ENCODE measurements around the gene TTC29.

DNA sequence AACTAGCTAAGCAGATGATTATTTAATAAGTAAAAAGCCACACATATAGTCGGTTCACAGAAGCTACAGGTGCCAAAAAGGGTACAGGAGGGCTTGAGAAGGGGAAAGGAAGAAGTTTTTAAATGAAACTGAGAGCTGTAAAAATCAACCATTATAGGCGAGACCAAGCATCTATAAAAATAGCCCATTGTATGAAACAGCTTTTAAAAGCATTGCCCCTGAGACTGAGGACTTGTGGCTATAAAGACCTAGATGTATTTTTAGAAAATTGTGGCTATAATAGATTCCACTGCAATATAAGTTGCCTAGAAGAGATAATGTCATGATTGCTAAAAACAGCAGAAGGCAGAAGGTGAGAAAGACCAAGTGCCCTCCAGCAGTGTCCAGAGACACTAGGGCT, 15.0 kb upstream of the TTC29 start:
- TF ChIP-seq, protein P1, sequence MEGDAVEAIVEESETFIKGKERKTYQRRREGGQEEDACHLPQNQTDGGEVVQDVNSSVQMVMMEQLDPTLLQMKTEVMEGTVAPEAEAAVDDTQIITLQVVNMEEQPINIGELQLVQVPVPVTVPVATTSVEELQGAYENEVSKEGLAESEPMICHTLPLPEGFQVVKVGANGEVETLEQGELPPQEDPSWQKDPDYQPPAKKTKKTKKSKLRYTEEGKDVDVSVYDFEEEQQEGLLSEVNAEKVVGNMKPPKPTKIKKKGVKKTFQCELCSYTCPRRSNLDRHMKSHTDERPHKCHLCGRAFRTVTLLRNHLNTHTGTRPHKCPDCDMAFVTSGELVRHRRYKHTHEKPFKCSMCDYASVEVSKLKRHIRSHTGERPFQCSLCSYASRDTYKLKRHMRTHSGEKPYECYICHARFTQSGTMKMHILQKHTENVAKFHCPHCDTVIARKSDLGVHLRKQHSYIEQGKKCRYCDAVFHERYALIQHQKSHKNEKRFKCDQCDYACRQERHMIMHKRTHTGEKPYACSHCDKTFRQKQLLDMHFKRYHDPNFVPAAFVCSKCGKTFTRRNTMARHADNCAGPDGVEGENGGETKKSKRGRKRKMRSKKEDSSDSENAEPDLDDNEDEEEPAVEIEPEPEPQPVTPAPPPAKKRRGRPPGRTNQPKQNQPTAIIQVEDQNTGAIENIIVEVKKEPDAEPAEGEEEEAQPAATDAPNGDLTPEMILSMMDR (conservative IDR thresholded peaks at IDR 0.05 in 1 of 2, IDR thresholded peaks at IDR 0.05 in 1 of 2; ENCODE audit: low read depth in 1 of 2, low read length in 2 of 2), result no peak
- no peak for TF ChIP-seq EZH2 (IDR thresholded peaks at IDR 0.05; ENCODE audit: low read length, missing control alignments)

Data from fibroblast of lung (primary cell).